Left cardiac atrium (tissue), 4 donors: ENCODE data around the gene OSBP. TPM values are rescaled to one million over a fixed set of nuclear protein-coding genes. Genes with fewer than 3 reads are reported as not detected.
"Not testable (repeated sequence)": the region's sequence is repeated elsewhere in the genome, so short reads cannot be mapped to it uniquely, and the experiment has no call there.

ENCODE experiments used
- ATAC-seq, 2 donors: fragments of 200-7000 bp; cut with Tn5 transposase; one replicate each; pipeline ENCODE4 v1.9.1; 2020; ENCODE audit warnings: mild to moderate bottlenecking in 2 of 2, moderate library complexity in 2 of 2
- DNase-seq: peaks from one replicate; pipeline ENCODE4 v3.0.0-alpha.2; 2020
- intact Hi-C, 2 donors: fragments of 100-400 bp; cut with DNase I; formaldehyde crosslinking; loops; one replicate each; pipeline versions ENCODE4 v1.14.1 to v1.15.1; 2022 to 2023
- total RNA-seq, 2 donors: library from RNA; stranded (reverse); fragmentation: NEBNext Ultra II Directional; extraction: Animal tissue kit (Norgen Biotek cat#: 25700); gene quantifications; one replicate each; pipeline ENCODE4 v1.2.1, GENCODE V29; 2021
- donor health status: DM: no; HTN: yes; CAD: no.
- donor health status: DM: no; HTN: yes; CAD: no; lungs with severe emphysema.
- donor health status: DM: yes; HTN: yes; CAD: no.
- donor health status: Dilated cardiomyopathy.

OSBP gene
- total RNA-seq, 2 donors from 2014 or later = 31.7 to 37.8 TPM

DNA sequence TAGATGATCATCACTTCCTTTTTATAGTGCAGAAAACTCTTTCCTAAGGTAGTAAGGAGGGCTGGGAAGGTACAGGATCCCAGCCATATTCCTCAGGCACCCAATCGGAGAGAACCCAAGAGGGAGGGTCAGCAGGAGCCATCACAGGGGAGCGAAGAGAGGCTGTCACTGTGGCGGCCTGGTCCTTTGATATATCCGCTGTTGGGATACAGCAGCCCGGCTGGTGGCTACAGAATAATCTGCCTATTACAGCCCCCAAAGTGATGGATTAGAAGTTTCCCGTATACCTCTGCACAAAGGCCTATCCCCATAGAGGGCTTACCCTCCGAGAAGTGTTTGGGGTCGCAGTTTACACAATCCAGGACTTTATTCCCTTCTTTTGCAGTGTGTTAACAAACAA, 55.7 kb downstream of the OSBP start:
- intact Hi-C loops = no loop called here
- peak in 1 of 2 donors; percentile 5 for ATAC-seq
- DNase-seq = no peak

GRCh38 chr11:59558270-59558643, 57.3 kb downstream of the OSBP start:
- ATAC-seq (no peak), DNase-seq (no peak)
- intact Hi-C loops = no loop called here

- DNase-seq (no peak), ATAC-seq (no peak)
- intact Hi-C loops = no loop called here
Observed at GRCh38 chr11:59556917-59557348, 58.6 kb downstream of the OSBP start.

DNA sequence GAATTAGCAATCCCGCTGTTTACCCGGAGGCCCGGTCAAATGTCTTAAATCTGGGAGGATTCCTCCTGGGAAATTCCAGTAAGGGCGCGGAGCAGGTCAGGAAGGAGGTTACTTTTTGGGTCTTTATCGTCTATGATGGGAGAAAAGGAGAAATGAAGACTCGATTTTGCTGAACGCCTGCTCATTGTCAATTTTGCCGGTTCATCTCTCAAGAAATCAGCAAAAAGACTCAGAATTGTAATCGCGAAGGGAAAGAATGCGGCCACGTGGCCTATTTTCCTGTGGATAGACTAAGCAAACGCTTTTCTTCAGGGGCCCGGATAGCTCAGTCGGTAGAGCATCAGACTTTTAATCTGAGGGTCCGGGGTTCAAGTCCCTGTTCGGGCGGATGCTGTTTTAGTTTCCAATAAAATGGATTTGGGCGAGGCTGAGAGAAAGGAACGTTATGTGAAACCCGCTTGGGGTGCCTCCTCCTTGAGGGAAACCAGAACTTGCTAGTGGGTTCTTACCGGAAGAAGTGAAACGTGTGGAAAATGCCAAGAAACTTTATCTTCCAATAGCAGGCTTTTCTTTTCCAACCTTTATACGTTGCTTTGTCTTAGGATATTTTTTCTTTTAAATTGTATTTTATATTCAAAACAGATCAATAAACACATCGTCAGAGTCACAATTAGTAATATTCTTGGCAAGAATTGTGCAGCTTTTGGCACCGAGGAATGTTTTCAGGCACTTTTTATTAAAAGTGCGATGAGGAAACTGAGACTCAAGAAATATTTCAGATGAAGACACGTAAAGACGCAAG, 59.3 kb downstream of the OSBP start:
- ATAC-seq (peak; percentile 31 to 68), DNase-seq (peak; percentile 64)
- intact Hi-C loops = no loop called here

- ATAC-seq (no peak), DNase-seq (no peak)
- intact Hi-C loops = no loop called here
Observed at GRCh38 chr11:59555601-59556114, 59.9 kb downstream of the OSBP start.

GRCh38 chr11:59553323-59553722, 62.3 kb downstream of the OSBP start:
- DNase-seq = no peak
- no peak for ATAC-seq
- intact Hi-C loops = no loop called here

DNA sequence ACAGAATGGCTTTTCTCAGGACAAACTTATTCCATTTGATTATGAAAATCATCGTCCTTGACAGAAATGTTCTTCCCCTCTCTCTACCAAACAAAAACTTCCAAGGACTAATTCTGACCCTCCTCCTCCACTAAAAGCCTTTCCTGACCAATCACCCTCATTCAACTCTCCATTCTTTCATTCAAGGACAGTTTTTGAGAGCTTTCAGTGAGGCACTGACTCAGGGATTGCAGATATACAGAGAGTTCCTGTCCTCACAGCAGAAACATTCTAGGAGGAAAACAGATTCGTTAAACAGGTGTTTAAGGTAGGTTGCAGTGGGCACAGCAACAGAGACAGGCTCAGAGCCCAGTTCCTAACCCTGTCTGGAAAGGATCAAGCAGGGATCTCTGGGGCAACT, 62.7 kb downstream of the OSBP start:
- no peak for ATAC-seq
- intact Hi-C loops = no loop called here
- DNase-seq = no peak

- ATAC-seq (peak; percentile 24 to 41), DNase-seq (no peak)
- intact Hi-C loops = no loop called here
Observed at GRCh38 chr11:59551659-59552521, 63.7 kb downstream of the OSBP start.

DNA sequence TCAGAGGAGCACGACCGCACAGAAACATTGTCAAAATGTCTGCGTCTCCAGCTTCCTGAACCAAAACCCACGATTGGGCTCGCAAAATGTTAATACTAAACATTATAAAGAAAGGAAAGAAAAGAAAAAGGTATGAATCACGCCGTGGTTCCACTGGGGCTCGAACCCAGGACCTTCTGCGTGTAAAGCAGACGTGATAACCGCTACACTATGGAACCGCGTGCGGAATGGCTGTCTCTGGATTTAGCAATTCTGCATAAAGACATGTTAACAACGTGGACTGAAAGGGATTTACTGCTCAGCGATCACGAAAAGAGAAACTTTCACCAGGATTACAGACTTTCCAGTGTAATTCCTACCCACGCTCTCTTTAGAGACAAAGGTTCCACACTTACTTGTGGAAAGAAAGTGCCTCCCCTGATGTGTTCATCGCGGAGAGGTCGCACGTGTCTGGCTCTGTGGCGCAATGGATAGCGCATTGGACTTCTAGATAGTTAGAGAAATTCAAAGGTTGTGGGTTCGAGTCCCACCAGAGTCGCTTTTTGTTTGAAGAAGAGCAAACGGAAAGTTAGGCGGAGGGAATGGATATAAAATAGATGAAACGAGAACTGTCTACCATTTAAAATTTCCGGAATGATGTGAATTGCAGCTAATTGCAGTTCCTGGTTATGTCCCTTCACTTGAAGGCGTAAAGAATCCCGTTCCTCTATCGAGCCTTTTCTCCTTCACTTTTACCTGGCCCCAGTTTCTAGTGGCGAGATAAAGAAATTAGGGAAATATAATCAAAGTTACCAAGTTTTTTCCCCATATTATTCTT, 64.5 kb downstream of the OSBP start:
- ATAC-seq (peak; percentile 77 to 79), DNase-seq (peak; percentile 84)
- intact Hi-C loops = no loop called here

- ATAC-seq (peak; percentile 88 to 92), DNase-seq (peak; percentile 82)
- intact Hi-C loops = no loop called here
Observed at GRCh38 chr11:59550368-59550841, 65.2 kb downstream of the OSBP start.

DNA sequence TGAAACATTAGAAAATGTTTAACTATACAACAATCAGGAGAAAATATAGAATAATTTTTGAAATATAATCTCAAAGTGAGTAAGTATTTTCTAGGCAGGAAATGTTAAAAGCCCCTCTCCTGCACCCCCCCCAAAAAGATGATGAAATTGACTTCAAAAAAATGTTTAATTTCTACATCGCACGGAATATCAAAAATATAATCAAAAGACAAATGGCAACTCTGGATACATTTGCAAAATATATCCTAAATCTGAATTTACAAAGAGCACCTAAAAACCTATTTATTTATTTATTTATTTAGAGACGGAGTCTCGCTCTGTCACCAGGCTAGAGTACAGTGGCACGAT, 67.3 kb downstream of the OSBP start:
- intact Hi-C loops = no loop called here
- DNase-seq = no peak
- ATAC-seq = no peak

DNA sequence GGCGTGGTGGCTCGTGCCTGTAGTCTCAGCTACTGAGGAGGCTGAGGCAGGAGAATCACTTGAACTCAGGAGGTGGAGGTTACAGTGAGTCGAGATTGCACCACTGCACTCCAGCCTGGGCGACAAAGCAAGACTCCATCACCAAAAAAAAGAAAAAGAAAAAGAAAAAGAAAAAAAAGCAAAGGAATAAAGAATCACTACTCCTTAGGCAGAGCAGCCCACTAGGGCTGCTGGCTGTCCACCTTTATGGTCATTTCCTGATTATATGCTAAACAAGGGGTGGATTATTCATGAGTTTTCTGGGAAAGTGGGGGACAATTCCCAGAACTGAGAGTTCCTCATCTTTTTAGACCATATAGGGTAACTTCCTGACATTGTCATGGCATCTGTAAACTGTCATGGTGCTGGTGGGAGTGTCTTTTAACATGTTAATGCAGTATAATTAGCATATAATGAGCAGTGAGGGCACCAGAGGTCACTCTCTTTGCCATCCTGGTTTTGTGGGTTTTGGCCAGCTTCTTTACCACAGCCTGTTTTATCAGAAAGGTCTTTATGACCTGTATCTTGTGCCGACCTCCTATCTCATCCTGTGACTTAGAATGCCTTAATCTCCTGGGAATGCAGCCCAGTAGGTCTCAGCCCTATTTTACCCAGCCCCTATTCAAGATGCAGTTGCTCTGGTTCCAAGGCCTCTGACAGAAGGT, 67.8 kb downstream of the OSBP start:
- DNase-seq, intact Hi-C loops: not testable (repeated sequence)

GRCh38 chr11:59545179-59546020, 70.2 kb downstream of the OSBP start:
- no peak for ATAC-seq
- intact Hi-C loops = no loop called here
- no peak for DNase-seq

More for the DNA sequence above, 67.8 kb downstream of the OSBP start:
- not testable (repeated sequence) for ATAC-seq

DNA sequence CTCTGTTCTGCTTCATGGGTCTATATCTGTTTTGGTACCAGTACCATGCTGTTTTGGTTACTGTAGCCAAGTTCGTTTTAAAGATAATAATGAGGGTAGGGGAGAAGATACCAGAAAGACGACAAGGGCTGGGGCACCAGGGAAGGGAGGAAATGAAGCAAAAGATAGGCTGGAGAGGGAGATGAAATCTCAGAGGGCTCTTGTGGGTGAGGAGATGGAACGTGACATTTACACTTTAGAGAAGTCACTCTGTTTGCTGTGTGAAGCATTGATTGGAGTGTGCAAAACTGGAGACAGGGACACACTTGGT, 70.8 kb downstream of the OSBP start:
- no peak for DNase-seq
- intact Hi-C loops = no loop called here
- ATAC-seq = no peak

DNA sequence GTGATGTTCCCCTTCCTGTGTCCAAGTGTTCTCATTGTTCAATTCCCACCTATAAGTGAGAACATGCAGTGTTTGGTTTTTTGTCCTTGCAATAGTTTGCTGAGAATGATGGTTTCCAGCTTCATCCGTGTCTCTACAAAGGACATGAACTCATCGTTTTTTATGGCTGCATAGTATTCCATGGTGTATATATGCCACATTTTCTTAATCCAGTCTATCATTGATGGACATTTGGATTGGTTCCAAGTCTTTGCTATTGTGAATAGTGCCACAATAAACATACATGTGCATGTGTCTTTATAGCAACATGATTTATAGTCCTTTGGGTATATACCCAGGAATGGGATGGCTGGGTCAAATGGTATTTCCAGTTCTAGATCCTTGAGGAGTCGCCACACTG, 71.9 kb downstream of the OSBP start:
- intact Hi-C loops, ATAC-seq: not testable (repeated sequence)

GRCh38 chr11:59542142-59542810, 73.3 kb downstream of the OSBP start:
- intact Hi-C loops = no loop called here
- DNase-seq (no peak), ATAC-seq (no peak)

More for the DNA sequence above, 71.9 kb downstream of the OSBP start:
- DNase-seq = not testable (repeated sequence)

DNA sequence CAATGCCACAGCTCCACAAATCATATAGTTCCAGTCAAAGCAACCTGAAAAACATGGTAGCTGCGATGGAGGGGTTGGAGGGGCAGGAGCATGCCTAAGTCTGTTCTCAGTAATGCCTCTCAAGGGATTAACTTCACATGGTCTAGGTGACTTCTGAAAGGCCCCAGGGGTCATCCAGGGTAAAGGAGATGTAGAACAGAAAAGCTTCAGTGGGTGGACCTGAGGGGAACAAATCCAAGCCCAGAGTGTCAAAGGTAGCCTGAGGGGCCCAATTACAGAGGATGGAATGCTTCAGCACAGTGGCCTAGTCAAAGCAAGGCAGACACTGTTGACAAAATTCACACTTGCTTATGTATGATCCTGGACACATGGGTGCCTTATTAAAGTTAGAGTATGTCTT, 80.9 kb downstream of the OSBP start:
- no peak for DNase-seq
- intact Hi-C loops = loop anchor here (5.0 kb wide), 2 partner anchors 143 to 148 kb away; no protein-coding TSS in a partner anchor
- no peak for ATAC-seq
